CMK (cell line): ENCODE data around the gene HBS1L.

Experiments used
- DNase-seq: peaks from one replicate; pipeline ENCODE4 v3.0.0-alpha.2; 2010; ENCODE audit warnings: low read depth

The HBS1L gene

GRCh38 chr6:134999107-134999506 lies 55.5 kb downstream of the HBS1L start:
- no peak for DNase-seq

- DNase-seq: no peak
Measured at GRCh38 chr6:134997133-134997995, 57.3 kb downstream of the HBS1L start.

- no peak for DNase-seq
Measured at GRCh38 chr6:134995536-134995935, 59.1 kb downstream of the HBS1L start.

GRCh38 chr6:134994431-134994830 lies 60.2 kb downstream of the HBS1L start:
- DNase-seq: no peak

DNA sequence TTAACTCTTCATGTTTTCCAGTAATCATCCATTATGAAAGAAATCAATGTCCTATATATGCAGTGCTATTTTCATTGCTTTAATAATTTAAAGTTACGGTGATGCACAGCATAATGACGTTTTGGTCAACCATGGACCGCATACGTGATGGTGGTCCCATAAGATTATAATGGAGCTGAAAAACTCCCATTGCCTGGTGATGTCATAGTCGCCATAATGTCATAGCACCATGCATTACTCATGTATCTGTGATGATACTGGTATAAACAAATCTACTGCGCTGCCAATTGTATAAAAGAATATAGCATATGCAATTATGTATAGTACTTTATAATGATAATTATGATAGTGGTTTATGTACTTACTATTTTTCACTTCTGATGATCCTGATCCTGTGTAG lies 62.5 kb downstream of the HBS1L start:
- DNase-seq: no peak

DNA sequence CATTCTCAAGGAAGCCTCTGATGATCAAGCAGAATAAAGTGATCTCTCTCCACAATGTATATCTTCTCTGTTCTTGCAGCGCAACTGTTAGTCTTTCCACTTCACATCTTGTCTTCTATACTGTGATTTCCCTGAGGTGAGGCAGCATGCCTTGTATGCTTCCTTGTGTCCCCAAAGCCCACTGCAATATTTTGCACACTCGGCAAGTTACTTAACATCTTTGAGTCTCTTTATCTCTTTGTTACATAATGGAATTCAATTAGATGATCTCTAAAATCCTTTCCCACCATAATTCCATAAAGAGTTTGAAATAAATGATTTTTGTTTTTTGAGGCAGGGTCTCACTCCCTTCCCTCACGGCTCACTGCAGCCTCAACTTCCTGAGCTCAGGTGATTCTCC lies 64.4 kb downstream of the HBS1L start:
- DNase-seq: no peak

DNA sequence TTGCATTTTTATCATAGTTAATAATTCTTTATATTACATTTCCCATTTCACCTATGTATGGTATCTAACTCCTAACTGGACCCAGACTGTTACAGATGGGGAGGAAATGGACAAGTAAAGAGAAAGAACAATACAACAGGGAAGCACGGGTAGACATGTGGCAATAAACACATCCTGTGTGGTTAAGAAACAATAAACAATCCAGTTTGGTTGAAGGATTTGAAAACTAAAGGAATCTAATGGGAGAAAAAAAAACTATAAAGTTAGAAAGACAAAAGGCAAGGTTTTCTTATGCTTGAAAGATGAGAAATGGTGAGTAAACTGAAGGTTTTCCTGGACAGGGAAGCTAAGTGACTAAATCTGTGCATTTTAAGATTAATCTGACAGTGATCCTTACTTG lies 69.8 kb downstream of the HBS1L start:
- DNase-seq: no peak

DNA sequence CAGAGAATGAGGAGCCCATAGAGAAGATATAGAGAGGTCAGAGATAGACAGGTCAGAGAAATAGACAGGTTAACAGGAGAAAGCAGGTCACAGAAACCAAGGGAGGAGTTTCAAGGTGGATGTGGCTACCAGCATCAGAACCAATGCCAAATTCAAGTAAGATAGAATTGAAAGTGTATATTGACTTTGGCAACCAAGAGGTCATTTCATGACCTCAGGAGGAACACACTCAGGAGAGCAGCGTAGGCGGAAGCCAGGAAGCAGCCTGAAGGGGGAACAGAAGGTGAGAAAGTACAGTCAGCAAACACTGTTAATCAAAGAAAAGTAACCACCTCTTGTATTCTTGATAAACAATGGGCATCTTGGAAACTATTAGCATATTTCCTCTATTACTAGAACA lies 70.8 kb downstream of the HBS1L start:
- DNase-seq: no peak

DNA sequence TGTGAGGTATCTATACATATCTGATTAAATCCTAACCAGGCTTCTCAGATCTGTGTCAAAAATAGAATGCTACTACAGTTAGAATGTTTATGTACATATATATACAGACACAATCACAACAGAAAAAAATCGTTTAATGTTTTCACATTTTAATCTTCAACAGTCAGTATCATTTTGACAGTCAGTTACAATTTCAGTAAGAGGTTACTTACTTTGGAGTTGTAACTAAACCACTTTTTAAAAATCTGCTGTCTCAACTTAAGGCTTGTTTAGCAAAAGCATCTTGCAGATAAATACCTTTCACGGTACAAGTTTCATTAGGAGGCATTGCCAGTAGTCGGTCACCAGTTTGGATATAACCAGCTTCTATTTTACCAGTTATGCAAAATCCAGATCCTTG lies 72.5 kb downstream of the HBS1L start:
- DNase-seq: no peak

- no peak for DNase-seq
Measured at GRCh38 chr6:134980846-134981245, 73.8 kb downstream of the HBS1L start.

GRCh38 chr6:134979142-134979541 lies 75.5 kb downstream of the HBS1L start:
- no peak for DNase-seq

GRCh38 chr6:134974370-134974769 lies 80.3 kb downstream of the HBS1L start:
- no peak for DNase-seq

- DNase-seq: no peak
Measured at GRCh38 chr6:134967711-134968110, 86.9 kb downstream of the HBS1L start.

DNA sequence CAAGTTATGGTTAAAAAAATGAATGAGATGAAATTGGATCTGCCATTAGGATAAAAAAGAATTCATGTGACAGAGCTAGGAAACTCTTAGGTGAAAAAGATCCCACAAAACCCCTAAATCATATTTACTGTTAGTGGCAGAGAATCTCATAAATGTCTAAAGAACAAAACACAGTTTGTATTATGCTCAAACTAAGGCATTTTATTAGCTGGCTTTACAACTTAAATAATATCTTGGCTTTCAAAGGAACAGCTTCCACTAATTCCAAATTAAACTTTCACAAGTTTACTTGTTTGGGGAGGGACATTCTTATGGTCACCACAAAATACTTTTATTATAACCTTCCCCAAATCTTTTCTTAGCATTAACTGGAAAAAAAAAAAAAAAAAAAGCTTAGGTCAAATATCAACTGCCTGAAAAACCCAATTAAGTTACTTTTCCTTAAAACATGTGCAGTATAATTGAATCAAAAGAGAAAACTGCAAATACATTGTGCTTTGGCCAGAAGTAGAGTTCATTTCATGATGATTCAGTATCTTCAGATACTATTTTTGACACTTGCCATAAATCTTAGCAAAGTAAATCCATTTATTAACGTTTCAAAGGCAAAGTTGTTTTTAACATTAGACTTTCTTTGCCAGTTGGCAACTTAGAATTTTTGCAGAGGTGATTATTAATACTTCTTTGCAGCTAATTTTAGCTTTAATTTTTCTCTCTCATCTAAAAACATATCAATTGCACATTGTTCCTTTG lies 90.0 kb downstream of the HBS1L start:
- DNase-seq: no peak

GRCh38 chr6:134962421-134962820 lies 92.2 kb downstream of the HBS1L start:
- DNase-seq: no peak

- no peak for DNase-seq
Measured at GRCh38 chr6:134961366-134961765, 93.3 kb downstream of the HBS1L start.

DNA sequence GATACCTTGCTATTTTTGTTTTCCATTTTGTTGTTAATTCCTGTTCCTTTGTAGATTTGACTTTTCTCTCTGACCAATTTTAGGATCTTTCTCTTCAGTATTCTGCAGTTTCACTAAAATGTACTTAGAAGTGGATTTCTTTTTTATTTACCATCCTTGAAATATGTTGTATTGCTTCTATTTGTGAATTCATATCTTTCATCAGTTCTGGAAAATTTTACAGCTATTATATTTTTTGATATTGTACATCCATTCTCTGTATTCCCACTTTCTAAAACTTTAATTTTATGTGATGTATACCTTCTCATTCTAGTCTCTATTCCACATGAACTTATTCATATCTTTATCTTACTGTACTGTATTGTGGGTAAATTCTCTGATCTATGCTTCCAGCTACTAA lies 95.0 kb downstream of the HBS1L start:
- DNase-seq: no peak

- DNase-seq: no peak
Measured at GRCh38 chr6:134956676-134957075, 97.9 kb downstream of the HBS1L start.

DNA sequence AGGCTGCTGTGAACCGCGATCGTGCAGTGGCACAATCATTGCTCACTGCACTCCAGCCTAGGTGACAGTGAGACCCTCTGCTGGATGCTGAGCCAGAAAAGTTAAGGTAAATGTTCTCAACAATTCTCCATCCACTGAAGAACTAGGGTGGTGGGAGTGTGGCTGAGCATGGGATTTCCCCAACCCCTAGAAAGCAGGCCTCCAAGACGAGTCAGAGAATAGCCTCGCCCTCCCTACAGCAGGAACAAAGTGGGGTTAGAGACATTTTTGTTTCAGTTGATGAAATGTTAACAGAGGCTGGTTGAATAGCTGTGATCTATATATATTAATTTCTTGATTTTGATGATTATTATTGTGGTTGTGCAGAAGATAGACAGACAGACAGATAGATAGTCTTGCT lies 98.6 kb downstream of the HBS1L start:
- no peak for DNase-seq

DNA sequence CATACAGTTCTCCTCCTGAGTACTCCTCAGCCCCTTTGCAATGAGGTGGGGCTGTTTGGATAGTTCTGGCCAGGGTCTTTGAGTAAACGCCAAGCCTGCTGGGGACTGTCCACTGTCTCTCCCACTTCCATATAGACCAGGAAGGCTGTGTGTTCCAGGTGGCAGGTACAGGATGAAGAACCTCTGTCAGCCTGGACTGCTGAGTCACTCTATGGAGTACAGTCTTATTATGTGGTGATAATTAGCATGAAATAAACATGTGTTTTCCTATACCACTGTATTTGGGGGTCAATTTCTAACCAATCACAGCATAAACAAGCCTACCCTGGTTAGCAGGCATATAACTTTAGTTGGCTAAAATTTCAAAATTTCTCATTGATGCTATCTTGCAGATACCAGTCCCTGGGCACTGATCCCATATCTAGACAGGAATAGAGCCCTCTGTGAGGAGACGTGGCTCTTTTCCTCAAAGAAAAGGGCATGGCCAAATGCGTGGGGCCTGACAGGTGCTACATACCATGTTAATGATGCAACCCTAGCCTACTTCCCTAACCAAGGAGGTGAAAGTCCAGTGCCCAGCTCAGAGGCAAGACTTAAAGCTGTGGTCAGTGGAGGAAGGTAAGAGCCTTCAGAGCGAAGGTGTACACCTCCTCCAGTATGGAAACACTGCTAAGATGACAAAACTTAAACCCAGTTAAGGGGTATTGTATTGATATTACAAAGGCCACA lies 100.2 kb downstream of the HBS1L start:
- no peak for DNase-seq

DNA sequence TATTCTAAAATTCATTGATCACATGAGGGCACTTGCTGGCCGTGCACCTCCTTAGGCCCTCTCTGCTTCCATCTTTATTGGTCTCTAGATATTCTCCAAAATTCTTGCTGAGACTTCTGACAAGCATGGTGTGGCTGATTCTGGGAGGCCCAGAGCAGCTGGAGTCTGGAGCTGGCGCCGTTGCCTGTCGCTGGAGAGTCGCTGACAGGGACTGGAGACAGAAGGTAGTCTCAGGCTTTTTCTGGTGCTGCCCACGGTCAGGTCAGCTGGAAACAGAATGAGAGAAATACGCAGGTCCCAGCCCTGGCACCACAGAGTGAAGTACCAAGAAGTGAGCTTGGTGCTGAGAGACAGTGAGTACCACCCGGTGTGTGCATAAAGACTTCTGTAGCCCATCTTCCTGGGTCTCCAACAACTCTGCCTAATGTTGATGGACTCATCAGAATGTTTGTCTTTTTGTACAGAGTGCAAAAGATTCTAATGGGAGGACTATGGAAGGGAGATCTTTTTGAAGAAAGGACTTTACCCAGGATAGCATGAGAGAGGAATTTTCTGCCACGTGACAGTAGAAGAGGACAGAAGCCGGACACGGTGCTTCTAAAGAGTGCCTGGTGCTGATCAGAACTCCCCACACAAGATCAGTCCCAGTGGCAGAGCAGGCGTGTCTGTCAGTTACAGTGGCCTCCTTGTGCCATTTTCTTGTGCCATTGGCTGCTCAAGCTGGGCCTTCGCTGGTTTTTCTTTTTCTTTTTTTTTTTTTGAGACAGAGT lies 102.9 kb downstream of the HBS1L start:
- no peak for DNase-seq

DNA sequence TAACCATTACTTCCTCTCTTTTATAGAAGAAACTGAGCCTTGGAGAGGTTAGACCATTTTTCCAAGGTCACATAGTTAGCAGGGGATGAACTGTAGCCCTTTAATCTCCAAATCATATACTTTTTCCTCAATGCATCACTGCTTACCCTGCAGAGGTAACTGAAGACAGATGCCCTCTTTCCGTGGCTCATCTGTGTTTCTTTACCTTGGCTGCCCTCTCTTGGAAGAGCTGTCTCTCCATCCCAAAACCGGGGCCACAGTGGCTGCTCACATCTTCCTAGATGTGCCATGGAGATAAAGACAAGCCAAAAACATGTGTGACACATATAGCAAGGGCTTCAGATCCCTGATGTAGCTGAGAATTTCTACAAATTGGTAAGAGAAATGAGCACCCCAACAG lies 104.1 kb downstream of the HBS1L start:
- DNase-seq: no peak
